Caco-2 (cell line): ENCODE measurements around the gene PRKAG2. TPM values are rescaled to one million over a fixed set of nuclear protein-coding genes. Genes with fewer than 3 reads are reported as not detected.

Experiments used
- BruUV-seq: library from RNA; stranded (reverse); fragments of 400-500 nt; replicated peaks from 2 replicates; lab custom pipeline; 2021; lab: Mats Ljungman, UMichigan
- CTCF ChIA-PET: fragments of 300-600 bp; sonication (Branson Sonifier 250); formaldehyde crosslinking; loops from one replicate; lab custom pipeline; 2022; ENCODE audit warnings: antibody characterized with exemption; lab: Charles Lee
- POLR2A ChIA-PET: fragments of 300-600 bp; sonication (Branson Sonifier 250); formaldehyde crosslinking; loops from one replicate; lab custom pipeline; 2022; ENCODE audit warnings: antibody characterized with exemption; lab: Charles Lee
- DNase-seq, 2 experiments: peaks; one replicate each; pipeline versions ENCODE4 v3.0.0 to v3.0.0-alpha.2; 2020 to 2022
- H3K27me3 ChIP-seq: replicated peaks from 2 replicates; pipeline ENCODE4 v1.6.0; 2011; ENCODE audit warnings: low read length; ENCODE audit not compliant: control insufficient read depth, insufficient read depth
- H3K36me3 ChIP-seq: 2 replicates; pipeline ENCODE4 v1.5.1; 2011; ENCODE audit warnings: low read length; ENCODE audit not compliant: control insufficient read depth, insufficient read depth
- H3K4me1 ChIP-seq: fragments of 250-450 bp; sonication (Bioruptor Pico); 2 replicates; pipeline ENCODE4 v1.5.1; 2020; ENCODE audit warnings: mild to moderate bottlenecking
- H3K4me3 ChIP-seq: 2 replicates; pipeline ENCODE4 v1.5.1; 2011; ENCODE audit warnings: low read depth, mild to moderate bottlenecking, control low read depth, low read length
- H3K9me3 ChIP-seq: fragments of 250-450 bp; sonication (Bioruptor Pico); 2 replicates; pipeline ENCODE4 v1.5.1; 2020; ENCODE audit warnings: mild to moderate bottlenecking, moderate library complexity
- H3K27ac Mint-ChIP-seq: one replicate; pipeline ENCODE4 v1.8.0; 2022; ENCODE audit warnings: mixed read lengths; ENCODE audit not compliant: unreplicated experiment
- H3K27me3 Mint-ChIP-seq: one replicate; pipeline ENCODE4 v1.8.0; 2022; ENCODE audit warnings: mixed read lengths; ENCODE audit not compliant: insufficient read depth, unreplicated experiment
- H3K36me3 Mint-ChIP-seq: one replicate; pipeline ENCODE4 v1.8.0; 2022; ENCODE audit warnings: mild to moderate bottlenecking, mixed read lengths; ENCODE audit not compliant: insufficient read depth, unreplicated experiment
- H3K4me1 Mint-ChIP-seq: one replicate; pipeline ENCODE4 v1.8.0; 2022; ENCODE audit warnings: low read depth, mixed read lengths; ENCODE audit not compliant: unreplicated experiment
- H3K4me3 Mint-ChIP-seq: one replicate; pipeline ENCODE4 v1.8.0; 2022; ENCODE audit warnings: mild to moderate bottlenecking, moderate library complexity, mixed read lengths; ENCODE audit not compliant: unreplicated experiment
- H3K9me3 Mint-ChIP-seq: one replicate; pipeline ENCODE4 v1.8.0; 2022; ENCODE audit warnings: mixed read lengths; ENCODE audit not compliant: unreplicated experiment
- CTCF ChIP-seq, 2 experiments: fragments of 200-600 bp in 1 of 2; IDR thresholded peaks; 1 replicate in 1 of 2; 2 replicates in 1 of 2; pipeline versions ENCODE4 v1.5.1 to v1.8.0; 2011 to 2022; ENCODE audit warnings: antibody characterized with exemption in 1 of 2, control low read depth in 1 of 2, inconsistent platforms in 1 of 2, low read depth in 1 of 2, low read length in 1 of 2, mild to moderate bottlenecking in 1 of 2, moderate library complexity in 1 of 2; ENCODE audit not compliant: insufficient read depth in 1 of 2, severe bottlenecking in 1 of 2, unreplicated experiment in 1 of 2
- intact Hi-C: fragments of 100-400 bp; cut with micrococcal nuclease; formaldehyde crosslinking; loops from one replicate; pipeline ENCODE4 v1.10.0; 2022; ENCODE audit not compliant: unreplicated experiment
- total RNA-seq: library from RNA; stranded (reverse); gene quantifications from 2 replicates; pipeline ENCODE4 v1.2.3, GENCODE V29; 2022

The PRKAG2 gene
- total RNA-seq, 1 experiment from 2014 or later = 15.9 TPM

- ChIA-PET CTCF (no interaction called here), POLR2A (no interaction called here)
- H3K9me3 Mint-ChIP-seq = no peaks in the 10 kb centered on the region
- no peaks in the 10 kb centered on the region for H3K9me3 ChIP-seq
- no peaks in the 10 kb centered on the region for H3K4me1 ChIP-seq
- H3K4me3 ChIP-seq = no peak overlapping the region
- intact Hi-C loops = no loop called here
- H3K27ac Mint-ChIP-seq = no peak overlapping the region
- TF ChIP-seq CTCF (IDR thresholded peaks at IDR 0.05; ENCODE audit: insufficient read depth in 1 of 2, low read depth in 1 of 2, low read length in 1 of 2, severe bottlenecking in 1 of 2, unreplicated experiment in 1 of 2) = no peak
- H3K27me3 ChIP-seq = no peaks in the 10 kb centered on the region
- DNase-seq = no peak
- no peaks in the 10 kb centered on the region for H3K27me3 Mint-ChIP-seq
- no TSS peak for BruUV-seq
- no peaks in the 10 kb centered on the region for H3K36me3 Mint-ChIP-seq
- H3K36me3 ChIP-seq = no peaks in the 10 kb centered on the region
- no peaks in the 10 kb centered on the region for H3K4me1 Mint-ChIP-seq
- no peak overlapping the region for H3K4me3 Mint-ChIP-seq
Measured at GRCh38 chr7:151615784-151616183, 261.1 kb downstream of the PRKAG2 start.

GRCh38 chr7:151615058-151615457, 261.9 kb downstream of the PRKAG2 start:
- TF ChIP-seq CTCF (IDR thresholded peaks at IDR 0.05; ENCODE audit: insufficient read depth in 1 of 2, low read depth in 1 of 2, low read length in 1 of 2, severe bottlenecking in 1 of 2, unreplicated experiment in 1 of 2) = no peak
- CTCF ChIA-PET = no interaction called here
- POLR2A ChIA-PET = no interaction called here

GRCh38 chr7:151614019-151614418, 262.9 kb downstream of the PRKAG2 start:
- Mint-ChIP-seq H3K9me3 (no peaks in the 10 kb centered on the region), H3K4me1 (no peaks in the 10 kb centered on the region), H3K27ac (no peak overlapping the region), H3K36me3 (no peaks in the 10 kb centered on the region), H3K27me3 (no peaks in the 10 kb centered on the region), H3K4me3 (no peak overlapping the region)
- no peak overlapping the region for H3K4me3 ChIP-seq
- ChIA-PET POLR2A (no interaction called here), CTCF (no interaction called here)
- no peaks in the 10 kb centered on the region for H3K4me1 ChIP-seq
- intact Hi-C loops = no loop called here
- BruUV-seq = no TSS peak
- DNase-seq = no peak
- no peaks in the 10 kb centered on the region for H3K36me3 ChIP-seq
- no peak for TF ChIP-seq CTCF (IDR thresholded peaks at IDR 0.05; ENCODE audit: insufficient read depth in 1 of 2, low read depth in 1 of 2, low read length in 1 of 2, severe bottlenecking in 1 of 2, unreplicated experiment in 1 of 2)
- no peaks in the 10 kb centered on the region for H3K27me3 ChIP-seq
- H3K9me3 ChIP-seq = no peaks in the 10 kb centered on the region

More at GRCh38 chr7:151615058-151615457, 261.9 kb downstream of the PRKAG2 start:
- Histone ChIP-seq H3K36me3 (no peaks in the 10 kb centered on the region), H3K4me1 (no peaks in the 10 kb centered on the region), H3K4me3 (no peak overlapping the region), H3K9me3 (no peaks in the 10 kb centered on the region), H3K27me3 (no peaks in the 10 kb centered on the region)
- Mint-ChIP-seq H3K27ac (no peak overlapping the region), H3K4me1 (no peaks in the 10 kb centered on the region), H3K27me3 (no peaks in the 10 kb centered on the region), H3K36me3 (no peaks in the 10 kb centered on the region), H3K4me3 (no peak overlapping the region), H3K9me3 (no peaks in the 10 kb centered on the region)
- no peak for DNase-seq
- intact Hi-C loops = no loop called here
- BruUV-seq = no TSS peak
